SK-N-SH (cell line): ENCODE measurements around the gene FAM219A. TPM values are rescaled to one million over a fixed set of nuclear protein-coding genes. Genes with fewer than 3 reads are reported as not detected.

Experiments used
- CTCF ChIA-PET: fragments of 300-600, 350-600 bp; formaldehyde crosslinking; extraction: SDS; loops from one replicate; lab custom pipeline; 2021; lab: Yijun Ruan, JAX
- POLR2A ChIA-PET: fragments of 350-600 bp; sonication (Branson Sonifier 250); formaldehyde crosslinking; extraction: SDS; loops from one replicate; lab custom pipeline; 2020; ENCODE audit warnings: antibody characterized with exemption, inconsistent platforms; lab: Yijun Ruan, JAX
- DNase-seq: peaks from one replicate; pipeline ENCODE4 v3.0.0; 2012
- H2AFZ ChIP-seq: fragments of 200-600 bp; sonication (generic); 2 replicates; pipeline ENCODE4 v1.8.1; 2016; ENCODE audit warnings: antibody characterized with exemption, mild to moderate bottlenecking, low read depth
- H3F3A ChIP-seq: fragments of 200-600 bp; sonication (generic); replicated peaks from 2 replicates; pipeline ENCODE3; 2016; ENCODE audit warnings: antibody characterized with exemption, mild to moderate bottlenecking; ENCODE audit not compliant: insufficient read depth
- H3K27ac ChIP-seq, 2 experiments: fragments of 200-500 bp in 1 of 2; fragments of 200-600 bp in 1 of 2; sonication (Bioruptor generic) in 1 of 2; sonication (generic), shearing (Covaris generic) in 1 of 2; 2 replicates each; pipeline versions ENCODE4 v1.5.1 to v1.6.1; 2014 to 2016; ENCODE audit warnings: low read depth in 2 of 2, inconsistent platforms in 1 of 2, low read length in 1 of 2, mild to moderate bottlenecking in 1 of 2, mixed read lengths in 1 of 2
- H3K27me3 ChIP-seq: fragments of 200-600 bp; sonication (generic), shearing (Covaris generic); 2 replicates; pipeline ENCODE4 v1.6.1; 2016; ENCODE audit warnings: mixed run types; ENCODE audit not compliant: insufficient read depth
- H3K36me3 ChIP-seq, 2 experiments: fragments of 200-500 bp in 1 of 2; fragments of 200-600 bp in 1 of 2; sonication (Bioruptor generic) in 1 of 2; sonication (generic) in 1 of 2; replicated peaks in 1 of 2; 2 replicates each; pipeline versions ENCODE3 to v1.5.1; 2014 to 2016; ENCODE audit warnings: low read length in 1 of 2, mild to moderate bottlenecking in 1 of 2; ENCODE audit not compliant: insufficient read depth in 2 of 2, control insufficient read depth in 1 of 2
- H3K4me1 ChIP-seq, 2 experiments: fragments of 200-500 bp in 1 of 2; fragments of 200-600 bp in 1 of 2; sonication (Bioruptor generic) in 1 of 2; sonication (generic), shearing (Covaris generic) in 1 of 2; 2 replicates each; pipeline versions ENCODE4 v1.5.1 to v1.6.1; 2014 to 2016; ENCODE audit warnings: low read depth in 1 of 2, low read length in 1 of 2, mixed run types in 1 of 2; ENCODE audit not compliant: insufficient read depth in 2 of 2, control insufficient read depth in 1 of 2
- H3K4me2 ChIP-seq: fragments of 200-600 bp; sonication (generic), shearing (Covaris generic); 2 replicates; pipeline ENCODE4 v1.6.1; 2017; ENCODE audit warnings: mixed run types
- H3K4me3 ChIP-seq, 2 experiments: fragments of 200-500 bp in 1 of 2; fragments of 200-600 bp in 1 of 2; sonication (Bioruptor generic) in 1 of 2; sonication (generic), shearing (Covaris generic) in 1 of 2; 2 replicates each; pipeline versions ENCODE4 v1.5.1 to v1.8.1; 2014 to 2016; ENCODE audit warnings: low read depth in 2 of 2, inconsistent platforms in 1 of 2, low read length in 1 of 2, mild to moderate bottlenecking in 1 of 2, mixed read lengths in 1 of 2, moderate library complexity in 1 of 2
- H3K79me2 ChIP-seq: fragments of 200-600 bp; sonication (generic); 2 replicates; pipeline ENCODE4 v1.8.1; 2017; ENCODE audit warnings: mild to moderate bottlenecking; ENCODE audit not compliant: insufficient read depth
- H3K9ac ChIP-seq: fragments of 200-600 bp; sonication (generic); 2 replicates; pipeline ENCODE4 v1.6.1; 2017; ENCODE audit warnings: mixed run types
- H3K9me2 ChIP-seq: fragments of 200-600 bp; sonication (generic); 2 replicates; pipeline ENCODE4 v1.6.1; 2017; ENCODE audit warnings: mixed run types
- H3K9me3 ChIP-seq: fragments of 200-600 bp; sonication (generic); 2 replicates; pipeline ENCODE4 v1.6.1; 2017; ENCODE audit warnings: mixed run types, mild to moderate bottlenecking, moderate library complexity
- H4K20me1 ChIP-seq: fragments of 200-600 bp; sonication (generic); 2 replicates; pipeline ENCODE4 v1.6.1; 2017; ENCODE audit warnings: mild to moderate bottlenecking, mixed run types; ENCODE audit not compliant: insufficient read depth
- CHD2 ChIP-seq: fragments of 150-350 bp; IDR thresholded peaks from 2 replicates; pipeline ENCODE4 v1.6.1; 2018; ENCODE audit warnings: low read length; ENCODE audit not compliant: partially characterized antibody
- CTCF ChIP-seq: fragments of 200-600 bp; sonication (generic); IDR thresholded peaks from 2 replicates; pipeline ENCODE4 v1.6.1; 2017; ENCODE audit warnings: antibody characterized with exemption, mild to moderate bottlenecking, moderate library complexity
- FOSL2 ChIP-seq: IDR thresholded peaks from 2 replicates; pipeline ENCODE4 v1.4.0; 2012; ENCODE audit warnings: low read depth, mild to moderate bottlenecking, moderate library complexity, borderline replicate concordance
- FOXJ3 ChIP-seq: sonication (generic); formaldehyde crosslinking; IDR thresholded peaks from 2 replicates; pipeline ENCODE4 v1.5.1; 2020; ENCODE audit warnings: mild to moderate bottlenecking, missing genetic modification reagents
- GABPA ChIP-seq: IDR thresholded peaks from 2 replicates; pipeline ENCODE4 v1.4.0; 2012; ENCODE audit warnings: low read depth, mild to moderate bottlenecking
- GATA2 ChIP-seq: sonication (generic); formaldehyde crosslinking; IDR thresholded peaks from 2 replicates; pipeline ENCODE4 v1.5.0; 2020; ENCODE audit warnings: mild to moderate bottlenecking, missing genetic modification reagents
- IRF3 ChIP-seq: fragments of 150-350 bp; IDR thresholded peaks from 2 replicates; pipeline ENCODE4 v1.6.1; 2016; ENCODE audit warnings: mild to moderate bottlenecking, low read depth, low read length
- JUND ChIP-seq: IDR thresholded peaks from 2 replicates; pipeline ENCODE4 v1.4.0; 2012
- MXI1 ChIP-seq: IDR thresholded peaks from 2 replicates; pipeline ENCODE4 v1.6.1; 2012; ENCODE audit warnings: mild to moderate bottlenecking, low read depth, low read length, improper control_type of control experiment
- RAD21 ChIP-seq: IDR thresholded peaks from 2 replicates; pipeline ENCODE4 v1.6.1; 2012; ENCODE audit warnings: mild to moderate bottlenecking, low read length
- RXRA ChIP-seq: IDR thresholded peaks from 2 replicates; pipeline ENCODE4 v1.4.0; 2012; ENCODE audit warnings: low read depth, mild to moderate bottlenecking, borderline replicate concordance
- WGBS: methylation state at CpG from one replicate; pipeline ENCODE4 v1.1.6; 2017; ENCODE audit warnings: low lambda C conversion rate; 5-methylcytosine and 5-hydroxymethylcytosine counted together
- polyA plus RNA-seq, 3 experiments: library from polyadenylated mRNA; depleted of rRNA; stranded (reverse); fragments of >200 nt; gene quantifications; 2 replicates each; pipeline ENCODE4 v1.2.3, GENCODE V29; 2012
- TF ChIP-seq, protein P1 (sequence below): IDR thresholded peaks from 2 replicates; pipeline ENCODE4 v1.4.0; 2012; ENCODE audit warnings: low read depth, borderline replicate concordance
- TF ChIP-seq, protein P2 (sequence below): IDR thresholded peaks from 2 replicates; pipeline ENCODE4 v1.4.0; 2012; ENCODE audit warnings: low read depth

The FAM219A gene
- polyA plus RNA-seq, 1 of the 3 experiments (the other 2 are of a cell fraction) = 15.7 TPM

- peak overlapping the region; percentile 75 for H3K4me2 ChIP-seq
- peaks cover 58% of the 10 kb centered on the region for H4K20me1 ChIP-seq
- H2AFZ ChIP-seq = no peak overlapping the region
- peaks cover 68% of the 10 kb centered on the region for H3K79me2 ChIP-seq
- H3K27ac ChIP-seq = no peak overlapping the region
- no peaks in the 10 kb centered on the region for H3K27me3 ChIP-seq
- DNase-seq = no peak
- H3F3A ChIP-seq = peaks cover 3% of the 10 kb centered on the region
- 100% methylated on average over 1 of the region's 1 CpG for WGBS
- TF ChIP-seq RXRA (no peak), GABPA (no peak), RAD21 (no peak), JUND (no peak), GATA2 (no peak), FOSL2 (no peak)
- no peaks in the 10 kb centered on the region for H3K36me3 ChIP-seq
- H3K9me2 ChIP-seq = no peaks in the 10 kb centered on the region
- peaks cover 16 to 22% of the 10 kb centered on the region in 2 experiments; a peak in 2 of 4 replicates for H3K4me1 ChIP-seq
- peak overlapping the region; percentile 83; the same call in 1 of the 2 replicates for H3K9ac ChIP-seq
- no peak overlapping the region for H3K4me3 ChIP-seq
- H3K9me3 ChIP-seq = no peaks in the 10 kb centered on the region
- CTCF ChIA-PET = interaction anchor here (0.8 to 4.1 kb wide), 11 partner anchors 9 to 148 kb away, joined by 3 to 28 read pairs (median 4); no protein-coding TSS in a partner anchor
- POLR2A ChIA-PET = interaction anchor here (1.0 kb wide), 1 partner anchor 121 kb away, joined by 4 read pairs; no protein-coding TSS in a partner anchor
Observed at GRCh38 chr9:34456151-34456550, 2.2 kb downstream of the FAM219A start.

- no peaks in the 10 kb centered on the region for H3K36me3 ChIP-seq
- H3K79me2 ChIP-seq = peaks cover 83% of the 10 kb centered on the region
- H3K9me3 ChIP-seq = no peaks in the 10 kb centered on the region
- H3K27ac ChIP-seq = no peak overlapping the region
- H3K4me3 ChIP-seq = no peak overlapping the region
- no peaks in the 10 kb centered on the region for H3K9me2 ChIP-seq
- 86% methylated on average over 3 of the region's 3 CpGs for WGBS
- H3K4me2 ChIP-seq = no peak overlapping the region
- no peak overlapping the region for H3K9ac ChIP-seq
- H2AFZ ChIP-seq = no peak overlapping the region
- peaks cover 16 to 23% of the 10 kb centered on the region in 2 experiments; a peak in 2 of 4 replicates for H3K4me1 ChIP-seq
- no peaks in the 10 kb centered on the region for H3F3A ChIP-seq
- H3K27me3 ChIP-seq = no peaks in the 10 kb centered on the region
- DNase-seq = peak; percentile 34
- no peak for TF ChIP-seq MXI1
- TF ChIP-seq CHD2 = no peak
- TF ChIP-seq, protein P1, sequence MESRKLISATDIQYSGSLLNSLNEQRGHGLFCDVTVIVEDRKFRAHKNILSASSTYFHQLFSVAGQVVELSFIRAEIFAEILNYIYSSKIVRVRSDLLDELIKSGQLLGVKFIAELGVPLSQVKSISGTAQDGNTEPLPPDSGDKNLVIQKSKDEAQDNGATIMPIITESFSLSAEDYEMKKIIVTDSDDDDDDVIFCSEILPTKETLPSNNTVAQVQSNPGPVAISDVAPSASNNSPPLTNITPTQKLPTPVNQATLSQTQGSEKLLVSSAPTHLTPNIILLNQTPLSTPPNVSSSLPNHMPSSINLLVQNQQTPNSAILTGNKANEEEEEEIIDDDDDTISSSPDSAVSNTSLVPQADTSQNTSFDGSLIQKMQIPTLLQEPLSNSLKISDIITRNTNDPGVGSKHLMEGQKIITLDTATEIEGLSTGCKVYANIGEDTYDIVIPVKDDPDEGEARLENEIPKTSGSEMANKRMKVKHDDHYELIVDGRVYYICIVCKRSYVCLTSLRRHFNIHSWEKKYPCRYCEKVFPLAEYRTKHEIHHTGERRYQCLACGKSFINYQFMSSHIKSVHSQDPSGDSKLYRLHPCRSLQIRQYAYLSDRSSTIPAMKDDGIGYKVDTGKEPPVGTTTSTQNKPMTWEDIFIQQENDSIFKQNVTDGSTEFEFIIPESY = no peak
- no peak for TF ChIP-seq GATA2
- no peak for TF ChIP-seq IRF3
- TF ChIP-seq FOXJ3 (CRISPR knock-in tag) = no peak
- TF ChIP-seq, protein P2, sequence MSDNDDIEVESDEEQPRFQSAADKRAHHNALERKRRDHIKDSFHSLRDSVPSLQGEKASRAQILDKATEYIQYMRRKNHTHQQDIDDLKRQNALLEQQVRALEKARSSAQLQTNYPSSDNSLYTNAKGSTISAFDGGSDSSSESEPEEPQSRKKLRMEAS = no peak
- peak; percentile 41 for TF ChIP-seq CTCF
- H4K20me1 ChIP-seq = peaks cover 71% of the 10 kb centered on the region
- ChIA-PET CTCF (interaction anchor here (0.6 to 4.1 kb wide), 16 partner anchors 11 to 179 kb away, joined by 3 to 21 read pairs (median 4); no protein-coding TSS in a partner anchor), POLR2A (no interaction called here)
Observed at GRCh38 chr9:34454571-34455065, 3.8 kb downstream of the FAM219A start.
